ENCODE results near the gene PYGB.

The PYGB gene

GRCh38 chr20:25293507-25293906 lies 45.6 kb downstream of the PYGB start:
- TF ChIP-seq FOXP2 (optimal IDR thresholded peaks at IDR 0.05; ENCODE audit: borderline replicate concordance, extremely low read depth, extremely low read length, insufficient read depth) (no peak), POLR2AphosphoS5 (IDR thresholded peaks at IDR 0.05; ENCODE audit: low read depth, low read length) (no peak), REST (IDR thresholded peaks at IDR 0.05; ENCODE audit: insufficient read depth in 1 of 2, low read depth in 2 of 2, low read length in 2 of 2) (no peak), SIN3A (IDR thresholded peaks at IDR 0.05; ENCODE audit: borderline replicate concordance, insufficient read depth, low read length) (no peak), TAF1 (IDR thresholded peaks at IDR 0.05; ENCODE audit: borderline replicate concordance, insufficient read depth, low read length) (no peak)

- TF ChIP-seq TAF1 (IDR thresholded peaks at IDR 0.05; ENCODE audit: borderline replicate concordance, insufficient read depth, low read length): no peak
- TF ChIP-seq REST (IDR thresholded peaks at IDR 0.05; ENCODE audit: insufficient read depth in 1 of 2, low read depth in 2 of 2, low read length in 2 of 2): no peak
- no peak for TF ChIP-seq POLR2AphosphoS5 (IDR thresholded peaks at IDR 0.05; ENCODE audit: low read depth, low read length)
- TF ChIP-seq SIN3A (IDR thresholded peaks at IDR 0.05; ENCODE audit: borderline replicate concordance, insufficient read depth, low read length): no peak
- TF ChIP-seq FOXP2 (optimal IDR thresholded peaks at IDR 0.05; ENCODE audit: borderline replicate concordance, extremely low read depth, extremely low read length, insufficient read depth): no peak
These were observed 46.1 kb downstream of the PYGB start for GRCh38 chr20:25293910-25294458.

GRCh38 chr20:25294459-25295385 lies 46.8 kb downstream of the PYGB start:
- TF ChIP-seq SIN3A (IDR thresholded peaks at IDR 0.05; ENCODE audit: borderline replicate concordance, insufficient read depth, low read length): no peak
- TF ChIP-seq FOXP2 (optimal IDR thresholded peaks at IDR 0.05; ENCODE audit: borderline replicate concordance, extremely low read depth, extremely low read length, insufficient read depth): peak; percentile 53
- TF ChIP-seq REST (IDR thresholded peaks at IDR 0.05; ENCODE audit: insufficient read depth in 1 of 2, low read depth in 2 of 2, low read length in 2 of 2): no peak
- TF ChIP-seq POLR2AphosphoS5 (IDR thresholded peaks at IDR 0.05; ENCODE audit: low read depth, low read length): peak; percentile 54; the same call in 1 of the 2 replicates

- TF ChIP-seq FOXP2 (optimal IDR thresholded peaks at IDR 0.05; ENCODE audit: borderline replicate concordance, extremely low read depth, extremely low read length, insufficient read depth): no peak
- TF ChIP-seq POLR2AphosphoS5 (IDR thresholded peaks at IDR 0.05; ENCODE audit: low read depth, low read length): peak; percentile 11; the same call in 1 of the 2 replicates
These were observed 47.7 kb downstream of the PYGB start for GRCh38 chr20:25295386-25296093.

Measured in PFSK-1 (cell line).